Stomach smooth muscle (tissue), 2 donors: ENCODE data around the gene KCNG2.

Source experiments
- H3K27ac ChIP-seq: one replicate; pipeline ENCODE4 v1.7.0; 2013; ENCODE audit warnings: mild to moderate bottlenecking, low read length, inconsistent platforms
- H3K27me3 ChIP-seq, 2 donors: one replicate each; pipeline ENCODE4 v1.7.0; 2013; ENCODE audit warnings: low read length in 2 of 2; ENCODE audit not compliant: insufficient read depth in 2 of 2, control insufficient read depth in 1 of 2
- H3K36me3 ChIP-seq, 2 donors: one replicate each; pipeline ENCODE4 v1.7.0; 2013; ENCODE audit warnings: low read length in 2 of 2; ENCODE audit not compliant: control insufficient read depth in 2 of 2, insufficient read depth in 2 of 2
- H3K4me1 ChIP-seq: one replicate; pipeline ENCODE4 v1.7.0; 2013; ENCODE audit warnings: low read length; ENCODE audit not compliant: control insufficient read depth, insufficient read depth
- H3K4me3 ChIP-seq, 2 donors: one replicate each; pipeline ENCODE4 v1.7.0; 2013; ENCODE audit warnings: low read length in 2 of 2
- H3K9ac ChIP-seq, 2 donors: one replicate each; pipeline ENCODE4 v1.7.0; 2013; ENCODE audit warnings: low read length in 2 of 2, mild to moderate bottlenecking in 1 of 2
- H3K9me3 ChIP-seq, 2 donors: one replicate each; pipeline ENCODE4 v1.7.0; 2013; ENCODE audit warnings: low read length in 2 of 2; ENCODE audit not compliant: control insufficient read depth in 2 of 2
- donor health status: healthy.
- donor health status: Pancreatic carcinoma.

Gene KCNG2

DNA sequence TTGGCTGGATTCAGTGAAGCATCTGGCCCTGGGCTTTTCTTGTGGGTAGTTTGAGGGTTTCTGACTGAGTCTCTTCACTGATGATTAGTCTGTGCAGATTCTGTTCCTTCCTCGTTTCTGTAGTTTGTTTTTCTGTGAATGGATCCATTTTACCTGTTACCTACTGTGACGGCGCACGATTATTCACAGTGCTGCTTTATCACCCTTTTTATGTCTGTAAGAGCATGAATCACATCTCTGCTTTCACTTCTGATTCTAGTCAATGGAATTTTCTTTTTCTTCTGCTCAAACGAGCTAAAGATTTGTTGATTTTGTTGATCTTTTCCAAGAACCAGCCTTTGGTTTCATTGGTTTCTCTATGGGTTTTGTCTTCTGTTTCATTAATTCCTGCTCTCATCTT lies 92.9 kb downstream of the KCNG2 start:
- Histone ChIP-seq H3K9ac (no peak overlapping the region), H3K36me3 (no peaks in the 10 kb centered on the region), H3K27ac (no peak overlapping the region), H3K9me3 (peaks cover 15 to 16% of the 10 kb centered on the region in 2 donors), H3K27me3 (no peaks in the 10 kb centered on the region), H3K4me1 (no peaks in the 10 kb centered on the region), H3K4me3 (no peak overlapping the region)

DNA sequence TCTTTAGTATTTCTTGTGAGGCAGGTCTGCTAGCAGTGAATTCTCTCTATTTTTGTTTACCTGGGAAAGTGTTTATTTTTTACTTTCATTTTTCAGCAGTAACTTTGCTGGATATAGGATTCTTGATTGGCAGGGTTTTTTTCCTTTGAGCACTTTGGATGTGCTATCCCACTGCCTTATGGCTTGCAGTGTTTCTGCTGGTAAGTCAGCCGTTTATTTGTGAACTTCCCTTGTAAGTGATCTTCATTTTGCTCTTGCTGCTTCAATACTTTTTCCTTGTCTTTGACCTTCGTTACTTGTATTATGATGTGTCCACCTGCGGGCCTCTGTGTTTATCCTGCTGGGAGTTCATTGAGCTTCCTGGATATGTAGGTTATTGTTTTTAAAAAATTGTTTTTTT lies 99.0 kb downstream of the KCNG2 start:
- Histone ChIP-seq H3K36me3 (no peaks in the 10 kb centered on the region), H3K27me3 (no peaks in the 10 kb centered on the region), H3K9me3 (peaks cover 0 to 8% of the 10 kb centered on the region in 2 donors), H3K4me1 (no peaks in the 10 kb centered on the region), H3K9ac (no peak overlapping the region), H3K27ac (no peak overlapping the region), H3K4me3 (no peak overlapping the region)

DNA sequence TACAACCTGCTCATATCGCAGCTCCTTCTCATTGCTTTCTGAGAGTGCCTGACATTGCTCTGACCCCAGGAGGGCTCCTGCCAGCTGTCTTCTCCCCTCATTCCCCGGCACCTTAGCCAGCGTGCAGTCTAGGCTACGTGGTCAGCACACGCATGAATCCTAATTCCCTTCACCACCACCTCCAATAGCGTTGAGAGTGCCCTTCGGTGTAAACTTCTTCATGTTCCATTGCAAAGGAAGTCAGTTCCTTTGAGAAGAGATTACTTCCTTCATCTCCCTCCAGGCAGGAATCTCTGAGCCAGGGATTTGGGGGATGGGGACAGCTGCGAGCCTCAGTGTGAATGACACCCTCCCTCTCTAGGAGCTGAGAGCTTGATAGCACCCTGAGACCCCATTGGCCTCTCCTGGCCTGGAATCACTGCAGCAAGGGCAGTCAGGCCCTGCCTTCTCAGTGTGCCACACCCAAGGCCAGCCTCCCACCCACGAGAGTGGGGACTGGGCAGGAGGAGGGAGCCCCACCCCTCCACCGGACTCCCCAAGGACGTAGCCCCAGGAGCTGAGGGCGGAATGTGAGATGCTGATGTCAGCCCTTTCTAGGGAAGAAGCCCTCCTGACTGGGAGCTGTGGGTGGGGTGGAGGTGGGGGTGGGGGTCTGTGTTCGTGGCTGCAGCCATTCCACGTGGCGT lies 100.3 kb downstream of the KCNG2 start:
- H3K4me3 ChIP-seq: no peak overlapping the region
- peaks cover 0 to under 1% of the 10 kb centered on the region in 2 donors for H3K36me3 ChIP-seq
- H3K27ac ChIP-seq: no peak overlapping the region
- no peaks in the 10 kb centered on the region for H3K27me3 ChIP-seq
- peaks cover 0 to 5% of the 10 kb centered on the region in 2 donors for H3K9me3 ChIP-seq
- no peak overlapping the region for H3K9ac ChIP-seq
- no peaks in the 10 kb centered on the region for H3K4me1 ChIP-seq

DNA sequence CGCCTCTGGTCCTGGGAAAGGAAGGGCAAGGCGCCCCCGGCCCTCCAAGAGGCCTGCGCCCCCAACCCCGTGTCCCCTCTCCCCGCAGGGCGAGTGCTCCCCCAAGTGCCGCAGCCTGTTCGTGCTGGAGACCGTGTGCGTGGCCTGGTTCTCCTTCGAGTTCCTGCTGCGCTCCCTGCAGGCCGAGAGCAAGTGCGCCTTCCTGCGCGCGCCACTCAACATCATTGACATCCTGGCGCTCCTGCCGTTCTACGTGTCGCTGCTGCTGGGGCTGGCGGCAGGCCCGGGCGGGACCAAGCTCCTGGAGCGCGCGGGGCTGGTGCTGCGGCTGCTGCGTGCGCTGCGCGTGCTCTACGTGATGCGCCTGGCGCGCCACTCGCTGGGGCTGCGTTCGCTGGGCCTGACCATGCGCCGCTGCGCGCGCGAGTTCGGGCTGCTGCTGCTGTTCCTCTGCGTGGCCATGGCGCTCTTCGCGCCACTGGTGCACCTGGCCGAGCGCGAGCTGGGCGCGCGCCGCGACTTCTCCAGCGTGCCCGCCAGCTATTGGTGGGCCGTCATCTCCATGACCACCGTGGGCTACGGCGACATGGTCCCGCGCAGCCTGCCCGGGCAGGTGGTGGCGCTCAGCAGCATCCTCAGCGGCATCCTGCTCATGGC lies 101.3 kb downstream of the KCNG2 start:
- Histone ChIP-seq H3K27me3 (no peaks in the 10 kb centered on the region), H3K4me1 (no peaks in the 10 kb centered on the region), H3K9ac (no peak overlapping the region), H3K9me3 (peaks cover 0 to 2% of the 10 kb centered on the region in 2 donors), H3K4me3 (no peak overlapping the region), H3K36me3 (peaks cover 0 to 5% of the 10 kb centered on the region in 2 donors), H3K27ac (no peak overlapping the region)

DNA sequence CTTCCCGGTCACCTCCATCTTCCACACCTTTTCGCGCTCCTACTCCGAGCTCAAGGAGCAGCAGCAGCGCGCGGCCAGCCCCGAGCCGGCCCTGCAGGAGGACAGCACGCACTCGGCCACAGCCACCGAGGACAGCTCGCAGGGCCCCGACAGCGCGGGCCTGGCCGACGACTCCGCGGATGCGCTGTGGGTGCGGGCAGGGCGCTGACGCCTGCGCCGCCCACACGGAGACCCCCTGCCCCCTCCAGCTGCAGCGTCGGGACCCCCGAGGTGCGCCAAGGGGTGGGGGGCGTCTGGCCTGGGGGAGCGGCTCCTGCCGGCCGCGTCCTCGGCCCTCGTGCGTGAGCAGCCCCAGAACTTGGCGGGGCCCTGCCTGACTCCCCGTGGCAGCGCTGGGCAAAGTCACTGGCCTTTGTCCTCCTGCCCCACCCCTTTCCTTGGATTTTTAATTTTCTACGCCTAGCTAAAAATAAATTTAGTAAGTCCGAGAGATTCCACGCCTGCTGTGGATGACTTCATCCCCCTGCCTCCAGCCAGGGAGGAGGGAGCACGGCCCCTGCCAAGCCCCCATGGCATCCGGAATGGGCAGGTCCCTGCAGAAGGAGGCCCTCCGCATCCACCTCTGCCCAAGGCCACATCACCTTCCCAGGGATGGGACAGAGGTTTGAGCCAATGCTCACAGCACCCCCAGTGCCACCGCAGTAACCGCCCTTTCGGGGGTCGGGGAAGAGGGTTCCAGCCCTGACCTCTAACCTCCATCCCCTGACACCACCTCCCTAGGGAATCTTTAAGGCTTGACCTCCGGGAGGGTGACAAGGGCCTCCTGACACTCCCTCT lies 102.1 kb downstream of the KCNG2 start:
- H3K9ac ChIP-seq: no peak overlapping the region
- peaks cover 0 to 2% of the 10 kb centered on the region in 2 donors for H3K9me3 ChIP-seq
- H3K27ac ChIP-seq: no peak overlapping the region
- no peaks in the 10 kb centered on the region for H3K27me3 ChIP-seq
- H3K4me1 ChIP-seq: no peaks in the 10 kb centered on the region
- no peak overlapping the region for H3K4me3 ChIP-seq
- H3K36me3 ChIP-seq: peaks cover 0 to 5% of the 10 kb centered on the region in 2 donors

DNA sequence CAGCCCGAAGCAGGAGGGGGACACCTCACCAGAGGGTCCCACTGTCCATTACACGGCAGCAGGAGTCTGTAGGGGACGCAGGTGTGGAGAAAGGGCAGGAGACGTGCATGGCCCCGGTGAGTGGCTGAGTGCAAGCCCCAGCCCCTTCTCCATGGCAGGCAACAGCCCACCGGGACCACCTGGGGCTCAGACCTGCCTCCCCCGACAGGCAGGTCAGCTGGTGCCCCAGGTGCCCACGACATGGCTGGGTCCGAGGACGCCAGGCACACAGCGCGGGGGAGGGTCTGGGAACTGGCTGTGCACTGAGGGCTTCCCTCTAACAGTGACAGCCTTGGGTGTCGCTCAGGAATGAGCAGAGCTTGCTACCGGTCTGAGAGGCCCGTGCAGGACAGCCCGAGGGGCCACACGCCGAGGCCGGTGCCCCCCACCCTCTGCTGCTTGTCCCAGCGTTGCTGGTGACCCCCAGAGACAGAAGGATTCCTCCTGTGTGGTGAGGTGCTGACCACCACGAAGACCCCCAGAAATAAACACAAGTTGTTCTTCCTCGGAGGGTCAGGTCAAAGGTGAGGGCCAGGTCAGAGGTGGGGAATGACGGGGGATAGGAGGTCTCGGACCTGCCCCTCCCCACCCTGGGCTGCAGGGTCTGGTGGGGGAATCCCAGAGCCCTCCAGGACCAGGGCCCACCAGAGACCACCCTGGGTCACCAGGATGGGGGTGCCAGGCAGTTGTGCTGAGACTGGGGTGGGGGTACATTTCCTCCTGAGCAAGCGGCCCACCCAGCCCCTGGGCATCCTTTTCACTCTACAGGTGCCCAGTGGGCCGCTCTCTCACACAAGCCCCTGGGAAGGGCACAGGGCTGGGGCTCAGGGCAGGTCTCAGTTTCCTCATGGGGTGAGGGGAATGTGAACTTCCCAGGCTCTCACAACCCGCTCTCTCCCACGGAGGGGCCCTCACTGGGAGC lies 103.2 kb downstream of the KCNG2 start:
- peaks cover 0 to 5% of the 10 kb centered on the region in 2 donors for H3K36me3 ChIP-seq
- no peaks in the 10 kb centered on the region for H3K27me3 ChIP-seq
- no peak overlapping the region for H3K9ac ChIP-seq
- H3K27ac ChIP-seq: no peak overlapping the region
- no peak overlapping the region for H3K4me3 ChIP-seq
- no peaks in the 10 kb centered on the region for H3K4me1 ChIP-seq
- H3K9me3 ChIP-seq: peaks cover 0 to 2% of the 10 kb centered on the region in 2 donors

DNA sequence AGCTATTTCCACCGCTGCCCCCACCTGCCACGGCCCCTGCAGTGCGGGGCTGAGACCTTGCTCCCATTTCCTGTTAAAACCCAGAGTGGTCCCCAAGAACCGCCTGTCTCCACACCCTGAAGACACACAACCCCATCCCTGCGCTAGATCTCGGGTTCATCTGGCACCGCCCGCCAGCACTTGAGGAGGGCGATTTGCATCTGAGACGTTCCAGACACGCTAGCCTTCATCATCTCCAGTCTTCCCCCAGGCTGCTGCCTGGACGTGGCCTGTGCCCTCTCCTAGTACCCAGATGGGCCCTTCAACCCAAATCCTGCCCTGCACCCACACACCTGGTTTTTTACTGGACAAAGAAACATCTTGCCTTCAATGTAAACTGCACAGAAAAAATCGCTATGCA lies 103.9 kb downstream of the KCNG2 start:
- Histone ChIP-seq H3K27ac (no peak overlapping the region), H3K4me3 (no peak overlapping the region), H3K9ac (no peak overlapping the region), H3K36me3 (peaks cover 0 to 5% of the 10 kb centered on the region in 2 donors), H3K9me3 (no peaks in the 10 kb centered on the region), H3K27me3 (no peaks in the 10 kb centered on the region), H3K4me1 (no peaks in the 10 kb centered on the region)

DNA sequence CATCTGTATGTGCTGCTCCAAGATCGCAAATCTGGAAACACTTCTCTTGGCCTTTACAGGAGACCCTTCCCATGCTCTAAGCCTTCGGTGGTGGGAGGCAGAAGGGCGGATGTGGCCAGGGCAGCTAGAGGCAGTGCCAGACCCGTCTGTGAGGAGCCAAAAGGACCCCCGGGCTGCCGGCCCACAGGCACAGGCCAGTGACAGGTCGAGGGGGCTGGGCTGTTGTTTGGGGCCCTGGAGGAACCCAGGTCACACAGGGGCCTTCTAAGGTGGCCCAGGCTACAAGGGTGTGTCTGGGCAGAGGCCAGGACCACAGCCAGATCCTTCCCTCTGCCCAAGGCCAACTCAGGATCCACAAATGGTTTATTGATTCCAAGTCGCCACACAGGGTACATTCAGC lies 104.3 kb downstream of the KCNG2 start:
- no peaks in the 10 kb centered on the region for H3K27me3 ChIP-seq
- H3K9me3 ChIP-seq: no peaks in the 10 kb centered on the region
- H3K9ac ChIP-seq: no peak overlapping the region
- H3K4me1 ChIP-seq: no peaks in the 10 kb centered on the region
- no peak overlapping the region for H3K4me3 ChIP-seq
- H3K27ac ChIP-seq: no peak overlapping the region
- peaks cover 0 to 5% of the 10 kb centered on the region in 2 donors for H3K36me3 ChIP-seq

DNA sequence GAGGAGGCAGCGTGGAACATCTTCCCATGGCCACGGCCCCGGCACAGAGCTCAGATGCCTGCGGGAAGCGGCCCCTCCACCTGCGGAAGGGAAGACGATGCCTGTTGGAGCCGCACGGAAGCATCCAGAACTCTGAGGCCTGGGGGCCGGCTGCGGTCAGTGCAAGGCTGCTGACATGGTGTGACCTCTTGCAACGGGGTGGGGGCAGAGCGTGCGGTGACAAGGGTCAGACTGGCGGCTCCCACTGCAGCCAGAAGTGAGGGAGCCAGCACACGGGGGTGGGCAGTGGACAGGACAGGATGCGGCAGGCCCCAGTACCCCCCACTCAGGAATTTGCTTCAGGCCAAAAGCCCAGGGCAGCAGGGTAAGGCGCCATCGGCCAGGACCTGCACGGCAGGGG lies 104.9 kb downstream of the KCNG2 start:
- Histone ChIP-seq H3K9ac (no peak overlapping the region), H3K36me3 (peaks cover 0 to 5% of the 10 kb centered on the region in 2 donors), H3K9me3 (no peaks in the 10 kb centered on the region), H3K27me3 (no peaks in the 10 kb centered on the region), H3K4me1 (no peaks in the 10 kb centered on the region), H3K4me3 (no peak overlapping the region), H3K27ac (no peak overlapping the region)

DNA sequence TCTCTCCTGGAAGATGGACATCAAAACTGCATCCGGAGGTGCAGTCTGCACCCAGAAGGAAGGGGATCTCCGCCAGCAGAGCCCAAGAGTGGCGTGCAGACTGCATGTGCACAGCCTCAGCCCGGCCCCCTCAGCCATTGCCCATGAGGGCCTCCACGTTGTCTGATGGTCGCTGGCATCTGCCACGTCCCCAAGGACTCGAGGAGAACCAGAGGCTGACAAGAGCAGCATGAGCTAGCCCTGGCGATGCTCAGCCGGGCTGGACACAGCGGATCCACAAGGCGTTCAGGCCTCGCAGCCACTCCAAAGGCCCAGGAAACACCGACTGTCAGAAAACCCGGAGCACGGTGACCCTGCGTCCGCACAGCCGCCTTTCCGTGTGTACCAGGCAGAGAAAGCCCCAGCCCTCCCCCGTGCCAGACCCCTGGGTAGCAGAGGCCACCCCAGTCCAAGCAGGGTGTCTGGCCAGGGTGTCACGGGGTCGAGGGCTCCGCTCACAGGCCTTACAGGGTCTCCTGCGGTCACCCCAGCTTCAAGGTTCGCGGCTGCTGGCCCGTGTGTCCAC lies 105.4 kb downstream of the KCNG2 start:
- Histone ChIP-seq H3K36me3 (peaks cover 0 to 5% of the 10 kb centered on the region in 2 donors), H3K27ac (no peak overlapping the region), H3K9ac (no peak overlapping the region), H3K4me3 (no peak overlapping the region), H3K4me1 (no peaks in the 10 kb centered on the region), H3K27me3 (no peaks in the 10 kb centered on the region), H3K9me3 (no peaks in the 10 kb centered on the region)
